Measurements from ENCODE around the gene PRAMEF27.
"Not testable (repeated sequence)": the region's sequence is repeated elsewhere in the genome, so short reads cannot be mapped to it uniquely, and the experiment has no call there.

The PRAMEF27 gene

DNA sequence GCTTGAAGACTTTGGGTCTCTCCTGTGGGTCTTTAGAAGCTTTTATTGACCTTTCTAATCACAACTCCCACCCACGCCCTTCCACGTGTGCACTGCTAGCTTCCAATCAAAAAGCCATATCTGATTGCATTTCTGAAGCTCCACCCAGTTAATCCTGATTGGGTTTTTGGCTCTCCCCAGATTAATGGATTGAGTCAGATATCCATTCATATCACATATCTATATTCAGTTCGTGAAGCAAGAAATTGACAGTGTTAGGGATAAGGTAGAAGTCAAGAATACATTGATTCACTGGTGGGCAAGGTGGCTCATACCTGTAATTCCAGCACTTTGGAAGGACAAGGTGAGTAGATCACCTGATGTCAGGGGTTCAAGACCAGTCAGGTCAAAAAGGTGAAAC, at the start of gene PRAMEF27:
Gene PRAMEF27 (minus strand): TSS at position 101 of the 400 bp plus-strand sequence. CDS start 2,916 bp downstream, outside the sequence.
- DNase-seq: not testable (repeated sequence)

DNA sequence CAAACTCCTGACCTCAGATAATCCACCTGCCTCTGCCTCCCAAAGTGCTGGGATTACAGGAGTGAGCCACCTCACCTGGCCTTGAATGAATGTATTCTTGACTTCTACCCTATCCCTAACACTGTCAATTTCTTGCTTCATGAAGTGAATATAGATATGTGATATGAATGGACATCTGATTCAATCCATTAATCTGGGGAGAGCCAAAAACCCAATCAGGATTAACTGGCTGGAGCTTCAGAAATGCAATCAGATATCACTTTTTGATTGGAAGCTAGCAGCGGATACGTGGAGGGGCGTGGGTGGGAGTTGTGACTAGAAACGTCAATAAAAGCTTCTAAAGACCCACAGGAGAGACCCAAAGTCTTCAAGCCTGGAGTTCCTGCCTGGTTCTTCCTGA, 14.1 kb upstream of the PRAMEF27 start, which contains the start of gene PRAMEF25:
Gene PRAMEF25 (plus strand): TSS at position 301 of the 400 bp plus-strand sequence. CDS start 2,920 bp downstream, outside the sequence.
- not testable (repeated sequence) for DNase-seq

DNA sequence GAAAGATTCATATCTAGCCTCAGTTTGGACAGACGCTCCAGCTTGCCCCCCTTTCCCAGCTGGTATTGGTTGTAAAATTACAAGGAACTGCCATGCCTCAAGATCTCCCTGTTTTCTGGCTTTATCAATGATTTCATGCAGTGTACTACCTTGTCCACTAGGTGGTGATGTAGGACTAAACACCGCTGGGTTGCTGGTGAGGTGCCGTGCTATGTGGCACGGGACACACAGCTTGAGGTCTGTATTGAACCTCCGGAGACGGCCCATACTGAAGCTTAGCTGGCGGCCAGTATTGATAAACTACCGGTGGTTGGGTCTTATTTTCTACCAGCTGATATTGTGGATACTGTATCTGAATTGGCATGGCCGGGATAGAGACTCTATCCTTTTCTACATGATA, 36.5 kb downstream of the PRAMEF27 start:
- not testable (repeated sequence) for DNase-seq

DNA sequence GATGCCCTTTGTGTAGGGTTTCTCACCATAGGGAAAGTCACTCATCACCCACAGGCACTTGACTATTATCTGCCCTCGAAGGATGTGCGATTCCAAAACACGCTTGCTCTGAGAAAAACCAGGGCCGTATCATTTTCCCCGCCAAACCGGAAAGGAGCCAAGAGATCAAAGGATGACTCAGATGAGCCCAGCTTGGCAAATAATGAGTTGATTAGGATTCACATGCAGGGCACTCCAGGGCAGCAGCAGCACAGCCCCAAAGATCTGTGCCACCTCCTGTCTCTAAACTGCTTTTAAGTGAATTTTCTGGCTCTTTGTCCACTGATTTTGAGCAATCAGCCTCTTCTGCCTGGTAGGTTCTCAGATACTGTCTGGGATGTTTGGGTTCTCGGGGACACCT, 44.4 kb downstream of the PRAMEF27 start:
- not testable (repeated sequence) for DNase-seq

DNA sequence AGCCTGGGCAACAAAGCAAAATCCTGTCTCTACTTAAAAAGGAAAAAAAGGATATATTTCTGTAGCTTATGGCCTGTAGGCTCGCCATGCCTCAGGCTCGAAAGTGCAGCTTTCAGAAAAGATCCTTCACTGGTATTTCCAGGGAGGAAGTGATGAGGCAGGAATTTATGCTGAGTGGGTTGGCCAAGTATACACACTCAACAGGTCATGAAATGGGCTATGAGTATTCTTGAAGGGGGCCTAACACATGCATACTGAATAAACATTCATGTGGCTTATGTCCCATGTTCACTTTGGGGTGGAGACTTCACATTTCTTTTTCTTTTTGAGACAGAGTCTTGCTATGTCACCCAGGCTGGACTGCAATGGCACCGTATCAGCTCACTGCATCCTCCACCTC, 47.0 kb downstream of the PRAMEF27 start:
- DNase-seq: not testable (repeated sequence)

DNA sequence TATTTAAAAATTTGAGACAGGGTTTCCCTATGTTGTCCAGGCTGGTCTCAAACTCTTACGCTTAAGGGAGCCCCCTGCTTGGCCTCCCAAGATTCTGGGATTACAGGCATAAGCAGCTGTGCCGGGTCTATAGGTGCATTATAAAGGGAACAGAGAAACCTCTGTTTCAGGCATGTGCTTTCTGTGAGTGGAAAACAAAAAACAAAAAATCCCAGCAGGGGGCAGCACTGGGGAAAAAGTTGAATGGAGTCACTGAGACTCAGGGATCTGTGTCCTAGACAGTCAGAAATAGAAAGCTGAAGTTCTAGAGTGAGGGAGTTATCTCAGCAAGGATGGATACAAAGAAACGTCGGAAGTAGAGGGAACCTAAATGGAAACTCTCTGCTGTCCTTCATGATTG, 50.6 kb downstream of the PRAMEF27 start:
- not testable (repeated sequence) for DNase-seq
